Colonic mucosa (tissue), 4 donors: ENCODE results near the gene ZSCAN5A. TPM values are rescaled to one million over a fixed set of nuclear protein-coding genes. Genes with fewer than 3 reads are reported as not detected.
A peak's percentile ranks its signal among the peaks of the same experiment; 100 is the strongest.
"Not testable (repeated sequence)": the region's sequence is repeated elsewhere in the genome, so short reads cannot be mapped to it uniquely, and the experiment has no call there.

Experiments
- DNase-seq: peaks from one replicate; pipeline ENCODE4 v3.0.0-alpha.2; 2020
- H3K27ac ChIP-seq: fragments of 200-600 bp; one replicate; pipeline ENCODE4 v1.8.0; 2021
- H3K27me3 ChIP-seq: fragments of 200-600 bp; one replicate; pipeline ENCODE4 v1.8.0; 2021
- H3K36me3 ChIP-seq: fragments of 200-600 bp; one replicate; pipeline ENCODE4 v1.8.0; 2021
- H3K4me1 ChIP-seq: fragments of 200-600 bp; one replicate; pipeline ENCODE4 v1.8.0; 2021; ENCODE audit warnings: mild to moderate bottlenecking
- H3K4me3 ChIP-seq: fragments of 200-600 bp; one replicate; pipeline ENCODE4 v1.8.0; 2021
- H3K9ac ChIP-seq, 2 donors: one replicate each; pipeline ENCODE4 v1.7.0; 2013; ENCODE audit warnings: control low read depth in 2 of 2, low read depth in 2 of 2, low read length in 2 of 2
- H3K9me3 ChIP-seq: fragments of 200-600 bp; one replicate; pipeline ENCODE4 v1.8.0; 2021
- intact Hi-C: fragments of 100-400 bp; cut with DNase I; formaldehyde crosslinking; loops from one replicate; pipeline ENCODE4 v1.14.1; 2022
- total RNA-seq, 2 donors: library from RNA; stranded (reverse); fragmentation: NEBNext Ultra II Directional in 1 of 2; extraction: Animal tissue kit (Norgen Biotek cat#: 25700) in 1 of 2; gene quantifications; one replicate each; pipeline ENCODE4 v1.2.1, GENCODE V29; 2021
- TF ChIP-seq, protein P1 (sequence below): fragments of 200-600 bp; IDR thresholded peaks from one replicate; pipeline ENCODE4 v1.8.0; 2022; ENCODE audit warnings: antibody characterized with exemption, mild to moderate bottlenecking
- donor health status: healthy.
- donor health status: DM: no; HTN: no; CAD: no.
- donor health status: DM: no; HTN: no; CAD: no.

The ZSCAN5A gene
- total RNA-seq, 2 donors from 2014 or later, result 9.8 to 12.1 TPM

DNA sequence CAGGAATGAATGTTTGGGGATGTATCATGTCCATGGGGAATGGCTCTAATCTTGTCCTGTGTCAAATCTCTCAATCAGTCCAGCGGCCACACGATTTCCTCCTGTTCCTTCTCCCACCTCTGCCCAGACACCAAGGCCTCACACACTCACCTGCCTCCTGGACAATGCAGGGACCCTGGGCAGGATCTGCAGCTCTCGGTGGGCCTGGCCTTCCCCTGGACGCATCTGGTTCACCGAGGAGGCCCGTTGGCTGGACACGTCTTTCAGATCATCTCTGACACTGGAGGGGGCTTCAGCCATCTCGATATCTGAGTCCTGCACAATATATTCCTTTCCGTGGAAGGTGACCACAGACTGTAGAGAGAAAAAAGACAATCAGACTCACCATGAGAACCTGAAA, 91.2 kb downstream of the ZSCAN5A start:
- no peak overlapping the region for H3K27ac ChIP-seq
- no peaks in the 10 kb centered on the region for H3K9me3 ChIP-seq
- no peak overlapping the region for H3K4me3 ChIP-seq
- H3K4me1 ChIP-seq, result no peaks in the 10 kb centered on the region
- intact Hi-C loops, result no loop called here
- no peaks in the 10 kb centered on the region for H3K27me3 ChIP-seq
- no peak for DNase-seq
- H3K36me3 ChIP-seq, result no peaks in the 10 kb centered on the region
- TF ChIP-seq, protein P1, sequence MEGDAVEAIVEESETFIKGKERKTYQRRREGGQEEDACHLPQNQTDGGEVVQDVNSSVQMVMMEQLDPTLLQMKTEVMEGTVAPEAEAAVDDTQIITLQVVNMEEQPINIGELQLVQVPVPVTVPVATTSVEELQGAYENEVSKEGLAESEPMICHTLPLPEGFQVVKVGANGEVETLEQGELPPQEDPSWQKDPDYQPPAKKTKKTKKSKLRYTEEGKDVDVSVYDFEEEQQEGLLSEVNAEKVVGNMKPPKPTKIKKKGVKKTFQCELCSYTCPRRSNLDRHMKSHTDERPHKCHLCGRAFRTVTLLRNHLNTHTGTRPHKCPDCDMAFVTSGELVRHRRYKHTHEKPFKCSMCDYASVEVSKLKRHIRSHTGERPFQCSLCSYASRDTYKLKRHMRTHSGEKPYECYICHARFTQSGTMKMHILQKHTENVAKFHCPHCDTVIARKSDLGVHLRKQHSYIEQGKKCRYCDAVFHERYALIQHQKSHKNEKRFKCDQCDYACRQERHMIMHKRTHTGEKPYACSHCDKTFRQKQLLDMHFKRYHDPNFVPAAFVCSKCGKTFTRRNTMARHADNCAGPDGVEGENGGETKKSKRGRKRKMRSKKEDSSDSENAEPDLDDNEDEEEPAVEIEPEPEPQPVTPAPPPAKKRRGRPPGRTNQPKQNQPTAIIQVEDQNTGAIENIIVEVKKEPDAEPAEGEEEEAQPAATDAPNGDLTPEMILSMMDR, result no peak
- H3K9ac ChIP-seq, result no peak overlapping the region

DNA sequence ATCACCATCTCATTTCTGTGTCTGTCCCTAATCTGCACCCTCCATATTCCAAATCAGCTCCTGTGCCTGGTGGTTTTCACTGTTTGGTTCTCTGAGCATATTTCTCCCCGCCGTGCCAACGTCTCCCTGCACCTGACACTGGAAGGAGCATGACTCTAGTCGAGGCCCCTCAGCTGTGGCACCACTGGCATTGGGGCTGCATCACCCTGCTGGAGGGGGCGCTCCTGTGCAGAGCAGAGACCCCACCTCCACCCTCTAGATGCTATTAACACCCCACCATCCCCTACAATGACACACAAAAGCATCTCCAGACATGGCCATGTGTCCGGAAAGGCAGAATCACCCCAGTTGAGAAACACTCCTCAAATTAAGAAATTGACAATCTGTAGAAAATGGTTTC, 91.7 kb downstream of the ZSCAN5A start:
- Histone ChIP-seq H3K9me3 (no peaks in the 10 kb centered on the region), H3K27me3 (no peaks in the 10 kb centered on the region), H3K36me3 (no peaks in the 10 kb centered on the region), H3K27ac (no peak overlapping the region), H3K9ac (no peak overlapping the region), H3K4me1 (no peaks in the 10 kb centered on the region), H3K4me3 (no peak overlapping the region)
- intact Hi-C loops, result no loop called here
- DNase-seq, result no peak
- TF ChIP-seq, protein P1, result no peak

DNA sequence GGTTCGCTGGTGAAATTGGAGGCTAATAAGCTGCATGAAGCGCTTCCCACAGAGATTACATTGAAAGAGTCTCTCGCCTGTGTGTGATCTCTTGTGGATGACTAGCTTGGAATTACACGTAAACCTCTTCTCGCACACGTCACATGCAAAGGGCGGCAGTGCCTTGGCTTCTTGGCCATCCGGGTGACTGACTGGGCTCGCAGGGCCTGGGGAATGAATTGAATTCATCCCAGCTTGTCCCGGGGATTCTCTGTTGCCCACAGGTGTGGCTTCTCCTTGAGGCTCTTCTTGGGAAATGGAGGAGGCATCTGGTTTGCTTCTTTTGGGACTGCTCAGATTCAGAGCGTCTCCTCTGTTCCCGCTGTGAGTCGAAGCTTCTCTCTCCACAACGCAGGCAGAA, 92.8 kb downstream of the ZSCAN5A start:
- Histone ChIP-seq H3K9me3 (no peaks in the 10 kb centered on the region), H3K27me3 (peaks cover 7% of the 10 kb centered on the region), H3K4me1 (no peaks in the 10 kb centered on the region), H3K36me3 (no peaks in the 10 kb centered on the region), H3K4me3 (no peak overlapping the region), H3K9ac (no peak overlapping the region), H3K27ac (no peak overlapping the region)
- intact Hi-C loops, result no loop called here
- TF ChIP-seq, protein P1, result no peak
- no peak for DNase-seq

DNA sequence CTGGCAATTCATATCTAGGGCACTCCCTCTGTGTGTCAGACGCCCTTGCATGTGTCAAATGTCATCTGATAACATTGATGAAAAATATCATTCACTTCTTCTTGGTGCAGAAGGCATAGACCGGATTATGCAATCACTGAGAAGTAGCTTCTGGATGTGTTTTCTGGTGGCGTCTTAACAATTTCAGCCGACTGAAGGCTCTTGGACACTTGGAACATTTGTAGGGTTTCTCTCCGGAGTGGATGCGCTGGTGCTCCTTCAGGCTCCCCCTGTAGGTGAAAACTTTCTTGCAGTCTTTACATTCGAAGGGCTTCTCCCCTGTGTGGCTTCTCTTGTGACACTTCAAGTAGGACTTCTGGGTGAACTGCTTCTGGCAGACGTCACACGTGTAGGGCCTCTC, 93.2 kb downstream of the ZSCAN5A start:
- not testable (repeated sequence) for DNase-seq, H3K4me1 ChIP-seq

DNA sequence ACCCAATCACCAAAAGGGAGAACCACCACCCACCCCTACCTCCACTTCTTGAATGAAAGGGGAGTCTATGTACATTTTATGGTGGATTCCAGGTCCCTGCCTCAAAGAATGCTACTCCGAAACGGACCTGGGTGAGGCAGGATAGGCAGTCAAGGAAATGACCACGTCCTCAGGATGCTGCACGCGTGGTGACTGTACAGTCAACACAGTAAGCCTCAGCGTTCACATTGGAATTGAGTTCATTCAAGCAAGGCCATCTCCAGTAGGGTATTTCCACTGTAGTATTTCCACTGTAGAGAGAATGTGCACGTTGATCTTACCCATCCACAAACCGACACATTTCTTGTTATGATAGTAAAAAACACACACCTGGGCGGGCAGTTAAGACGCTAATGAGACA, 95.7 kb downstream of the ZSCAN5A start:
- no peak overlapping the region for H3K9ac ChIP-seq
- TF ChIP-seq, protein P1, result no peak
- no peak overlapping the region for H3K27ac ChIP-seq
- no peaks in the 10 kb centered on the region for H3K9me3 ChIP-seq
- no peaks in the 10 kb centered on the region for H3K4me1 ChIP-seq
- peaks cover 7% of the 10 kb centered on the region for H3K27me3 ChIP-seq
- no peaks in the 10 kb centered on the region for H3K36me3 ChIP-seq
- DNase-seq, result no peak
- intact Hi-C loops, result no loop called here
- H3K4me3 ChIP-seq, result no peak overlapping the region

More for the DNA sequence above, 93.2 kb downstream of the ZSCAN5A start:
- H3K9me3 ChIP-seq, H3K9ac ChIP-seq, H3K27ac ChIP-seq, intact Hi-C loops, H3K36me3 ChIP-seq, H3K4me3 ChIP-seq, H3K27me3 ChIP-seq: not testable (repeated sequence)

DNA sequence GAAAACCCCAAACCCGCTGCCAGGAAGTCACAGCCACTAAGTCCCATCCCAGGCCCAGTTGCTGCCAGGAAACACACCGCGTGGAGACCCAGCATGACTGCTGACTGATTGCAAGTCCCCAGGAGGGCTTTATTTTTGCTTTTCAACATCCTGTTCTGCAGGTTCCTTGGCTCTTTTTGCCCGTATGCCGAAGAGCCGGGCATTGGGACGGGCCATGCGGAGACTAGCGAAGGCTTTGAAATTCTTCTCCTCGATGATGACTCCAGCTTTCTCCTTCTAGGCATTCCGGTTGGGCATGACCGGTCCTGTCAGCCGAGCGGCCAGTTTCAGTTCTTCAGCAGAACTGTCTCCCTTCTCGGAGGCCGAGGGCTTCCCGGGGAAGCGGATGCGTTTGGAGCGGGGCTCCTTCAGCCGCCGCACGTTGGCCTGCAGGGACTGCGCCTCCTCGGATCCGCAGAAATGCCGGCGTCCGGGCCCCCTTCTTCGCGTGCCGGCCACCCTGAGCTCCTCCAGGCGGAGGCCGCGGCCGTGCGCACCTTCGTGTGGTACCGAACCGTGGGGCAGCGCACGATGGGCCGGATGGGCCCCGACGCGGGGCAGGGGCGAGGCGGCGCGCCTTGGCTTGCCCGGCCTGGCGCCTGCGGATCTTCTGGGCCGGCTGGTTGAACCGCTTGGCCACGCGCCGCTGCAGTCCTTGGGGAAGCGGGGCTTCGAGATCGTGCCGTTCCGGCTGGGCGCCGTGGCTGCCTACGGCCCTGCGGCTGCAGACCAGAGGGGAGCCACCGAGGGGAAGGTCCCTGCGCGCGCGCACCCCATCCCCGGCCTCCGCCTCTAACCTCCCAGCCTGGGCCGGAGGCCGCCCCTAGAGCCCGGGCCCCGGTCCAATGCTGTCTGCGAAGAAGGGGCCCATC, 97.3 kb downstream of the ZSCAN5A start:
- peak overlapping the region in 1 of 2 donors; percentile 43 for H3K9ac ChIP-seq
- TF ChIP-seq, protein P1, result no peak
- H3K4me1 ChIP-seq, result no peaks in the 10 kb centered on the region
- H3K27ac ChIP-seq, result no peak overlapping the region
- H3K36me3 ChIP-seq, result no peaks in the 10 kb centered on the region
- DNase-seq, result no peak
- intact Hi-C loops, result no loop called here
- peak overlapping the region; percentile 5 for H3K4me3 ChIP-seq
- H3K9me3 ChIP-seq, result no peaks in the 10 kb centered on the region
- H3K27me3 ChIP-seq, result peaks cover 7% of the 10 kb centered on the region
